H7 (cell line): Measurements from ENCODE around the gene MIS12. TPM values are rescaled to one million over a fixed set of nuclear protein-coding genes. Genes with fewer than 3 reads are reported as not detected.

Source experiments
- DNase-seq: peaks from one replicate; pipeline ENCODE4 v3.0.0; 2012
- H3K27me3 ChIP-seq: 2 replicates; pipeline ENCODE4 v1.6.0; 2011; ENCODE audit warnings: mild to moderate bottlenecking, low read length; ENCODE audit not compliant: control insufficient read depth, insufficient read depth
- H3K36me3 ChIP-seq: replicated peaks from 2 replicates; pipeline ENCODE4 v1.5.1; 2011; ENCODE audit warnings: low read length; ENCODE audit not compliant: control insufficient read depth, insufficient read depth
- H3K4me3 ChIP-seq: 2 replicates; pipeline ENCODE4 v1.5.1; 2011; ENCODE audit warnings: low read depth, mild to moderate bottlenecking, control low read depth, low read length, moderate library complexity; ENCODE audit not compliant: insufficient read depth
- total RNA-seq: library from RNA; depleted of rRNA; stranded (reverse); fragments of >200 nt; shearing (Covaris generic); gene quantifications from 2 replicates; pipeline ENCODE4 v1.2.3, GENCODE V29; 2014; rRNA removed

MIS12 gene
- total RNA-seq = 21.5 and 29.9 TPM in 2 replicates

DNA sequence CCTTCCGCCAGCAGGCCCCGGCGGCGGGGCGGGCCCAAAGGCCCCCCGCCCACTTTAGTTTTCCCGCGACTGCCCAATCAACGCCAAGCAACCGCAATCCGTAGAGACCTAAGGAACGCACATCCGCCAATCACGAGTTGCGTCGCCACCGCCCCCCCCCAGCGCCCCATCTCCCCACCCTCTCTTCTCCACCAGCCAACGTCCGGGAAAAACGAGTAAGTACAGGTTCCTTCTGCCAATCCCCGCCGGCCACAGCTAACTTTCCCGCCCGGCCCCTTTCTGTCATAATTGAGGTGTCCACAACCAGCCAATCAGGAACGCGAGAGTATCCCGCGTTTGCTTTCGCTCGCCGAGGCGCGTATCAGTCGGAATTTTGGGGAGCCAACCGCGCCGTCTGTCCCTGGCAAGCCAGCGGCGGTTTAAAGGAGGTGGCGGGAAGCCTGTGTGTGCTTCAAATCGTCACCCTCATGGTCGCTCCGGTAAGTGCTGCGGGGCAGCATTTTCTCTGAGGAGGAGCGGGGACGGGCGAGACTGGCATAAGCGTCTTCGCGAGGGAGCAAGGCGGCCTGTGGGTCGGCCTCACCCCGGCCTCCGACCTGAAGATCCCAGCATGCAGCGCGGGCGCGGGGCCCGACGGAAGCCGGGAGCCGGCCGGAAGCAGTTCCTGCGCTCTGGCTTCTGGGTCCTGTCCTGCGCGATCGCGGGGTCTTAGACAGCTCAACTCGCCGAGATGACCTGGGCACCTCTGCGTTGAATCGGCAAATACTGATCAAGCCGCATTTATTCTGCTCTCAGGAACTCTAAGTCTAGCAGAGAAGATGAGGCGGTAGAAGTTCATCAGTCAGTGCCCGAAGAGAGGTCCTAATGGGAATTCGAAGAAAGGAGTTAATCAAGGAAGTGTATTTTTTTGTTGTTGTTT lies at the start of gene MIS12:
MIS12 (plus strand) TSS at position 361 of the 919 bp plus-strand sequence. CDS start 2,297 bp downstream, outside the sequence.
- Histone ChIP-seq H3K27me3 (no peaks in the 10 kb centered on the region), H3K36me3 (peaks cover 18% of the 10 kb centered on the region), H3K4me3 (peak within 1 kb of the TSS; percentile 89)
- peak; percentile 98 for DNase-seq

GRCh38 chr17:5437721-5438317 lies 48.5 kb upstream of the MIS12 start:
- Histone ChIP-seq H3K27me3 (no peaks in the 10 kb centered on the region), H3K4me3 (peak overlapping the region; percentile 92), H3K36me3 (peaks cover 28% of the 10 kb centered on the region)
- no peak for DNase-seq

- Histone ChIP-seq H3K4me3 (peak within 1 kb of the TSS; percentile 92), H3K36me3 (peaks cover 26% of the 10 kb centered on the region), H3K27me3 (no peaks in the 10 kb centered on the region)
- peak; percentile 95 for DNase-seq
Measured at GRCh38 chr17:5438716-5439445, 47.5 kb upstream of the MIS12 start, which contains the start of gene C1QBP. Gene C1QBP, minus strand, starts transcription at chr17:5439155. Its CDS starts 82 bp downstream, at chr17:5439073.

- no peak for DNase-seq
- peaks cover 28% of the 10 kb centered on the region for H3K36me3 ChIP-seq
Measured at GRCh38 chr17:5439446-5439764, 47.0 kb upstream of the MIS12 start.

DNA sequence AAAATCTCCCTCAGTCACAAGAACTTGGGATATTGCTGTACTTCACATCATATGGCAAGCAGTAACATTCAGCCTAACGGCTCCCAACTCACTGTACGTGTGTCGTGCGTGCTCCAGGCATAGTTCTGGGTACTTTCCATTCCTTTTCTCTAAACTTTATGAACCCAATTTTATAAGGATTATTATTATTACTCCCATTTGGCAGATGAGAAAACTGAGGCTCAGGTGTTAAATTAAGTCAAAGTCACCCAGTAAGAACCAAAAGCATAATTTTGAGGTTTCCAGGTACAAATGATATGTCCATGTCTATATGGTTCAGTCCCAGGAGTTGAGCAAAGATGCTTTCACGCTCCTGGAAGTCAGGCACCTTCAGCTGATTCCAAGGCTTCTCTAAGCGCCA lies 42.6 kb upstream of the MIS12 start:
- H3K4me3 ChIP-seq = no peak overlapping the region
- no peaks in the 10 kb centered on the region for H3K27me3 ChIP-seq
- no peak for DNase-seq
- H3K36me3 ChIP-seq = peaks cover 30% of the 10 kb centered on the region

More at GRCh38 chr17:5439446-5439764, 47.0 kb upstream of the MIS12 start:
- Histone ChIP-seq H3K4me3 (peak overlapping the region; percentile 92; the same call in 1 of the 2 replicates), H3K27me3 (no peaks in the 10 kb centered on the region)

GRCh38 chr17:5444209-5444608 lies 42.2 kb upstream of the MIS12 start:
- H3K27me3 ChIP-seq = no peaks in the 10 kb centered on the region
- H3K36me3 ChIP-seq = peaks cover 32% of the 10 kb centered on the region
- no peak for DNase-seq
- no peak overlapping the region for H3K4me3 ChIP-seq

GRCh38 chr17:5446786-5447185 lies 39.6 kb upstream of the MIS12 start:
- Histone ChIP-seq H3K27me3 (no peaks in the 10 kb centered on the region), H3K36me3 (peaks cover 42% of the 10 kb centered on the region), H3K4me3 (no peak overlapping the region)
- no peak for DNase-seq

DNA sequence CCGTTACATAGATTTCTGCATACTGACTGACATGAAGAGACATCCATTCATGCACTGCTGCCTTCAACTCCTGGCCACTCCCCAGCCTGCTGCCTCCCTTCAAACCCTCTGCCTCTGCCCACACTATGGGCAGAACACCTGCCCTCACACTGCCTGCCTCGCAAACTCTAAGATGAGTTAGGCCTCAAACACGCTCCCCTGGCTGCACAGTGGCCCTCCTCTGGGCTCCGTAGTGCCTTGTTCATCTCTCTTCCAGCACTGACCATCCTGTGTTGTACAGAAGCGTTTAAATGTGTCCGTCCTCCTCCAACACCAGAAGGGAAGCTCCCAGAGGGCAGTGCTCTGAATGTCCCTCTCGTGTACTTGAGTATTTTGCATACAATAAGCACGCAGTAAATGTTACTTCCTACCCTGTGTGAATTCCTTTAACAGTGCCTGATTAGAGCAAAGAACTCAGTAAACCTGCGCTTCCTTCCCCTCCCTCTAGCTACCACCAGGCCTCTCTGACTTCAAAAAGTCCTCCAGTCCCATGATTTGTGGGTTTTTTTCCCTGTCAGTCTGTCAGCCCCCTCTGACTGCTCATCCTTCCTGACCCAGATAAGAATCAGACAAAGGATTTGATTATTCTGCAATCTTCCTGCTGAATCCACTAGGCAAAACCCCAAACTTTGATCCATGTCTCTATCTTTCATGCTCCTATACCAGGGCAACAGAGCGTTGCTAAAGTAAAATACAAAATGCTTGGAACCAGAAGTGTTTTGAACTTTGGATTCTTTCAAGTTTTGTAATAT lies 21.5 kb upstream of the MIS12 start:
- DNase-seq = no peak
- Histone ChIP-seq H3K4me3 (no peak overlapping the region), H3K27me3 (no peaks in the 10 kb centered on the region)

GRCh38 chr17:5466295-5466694 lies 20.1 kb upstream of the MIS12 start:
- no peak for DNase-seq
- H3K36me3 ChIP-seq = peaks cover 5% of the 10 kb centered on the region
- H3K4me3 ChIP-seq = no peak overlapping the region
- no peaks in the 10 kb centered on the region for H3K27me3 ChIP-seq

More for the DNA sequence above, 21.5 kb upstream of the MIS12 start:
- peaks cover 8% of the 10 kb centered on the region for H3K36me3 ChIP-seq

GRCh38 chr17:5467416-5467815 lies 18.9 kb upstream of the MIS12 start:
- H3K36me3 ChIP-seq = peaks cover 1% of the 10 kb centered on the region
- no peaks in the 10 kb centered on the region for H3K27me3 ChIP-seq
- peak overlapping the region; percentile 98 for H3K4me3 ChIP-seq
- DNase-seq = no peak

- DNase-seq = peak; percentile 49
- H3K27me3 ChIP-seq = no peaks in the 10 kb centered on the region
- H3K36me3 ChIP-seq = no peaks in the 10 kb centered on the region; the same call in 1 of the 2 replicates
Measured at GRCh38 chr17:5468075-5468473, 18.3 kb upstream of the MIS12 start.

DNA sequence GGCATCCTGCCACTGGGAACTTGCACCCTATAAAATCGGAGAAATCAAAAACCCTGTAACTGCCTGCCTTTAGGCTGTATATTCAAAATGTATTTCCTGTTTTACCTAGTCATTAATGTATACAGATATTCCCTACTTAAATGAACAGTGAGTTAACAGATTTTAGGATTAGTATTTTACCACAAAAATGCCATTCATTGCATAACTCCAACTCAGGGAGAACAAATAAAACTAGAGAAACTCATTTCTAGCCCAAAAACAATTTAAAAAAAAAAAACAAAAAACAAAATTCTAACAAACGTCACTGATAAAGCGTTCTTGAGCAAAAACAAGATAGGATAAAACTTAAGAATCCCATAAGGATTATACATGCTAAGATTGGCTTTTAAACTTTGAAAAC lies 13.9 kb upstream of the MIS12 start:
- DNase-seq = no peak
- H3K4me3 ChIP-seq = no peak overlapping the region
- H3K27me3 ChIP-seq = no peaks in the 10 kb centered on the region
- H3K36me3 ChIP-seq = peaks cover 4% of the 10 kb centered on the region

More at GRCh38 chr17:5468075-5468473, 18.3 kb upstream of the MIS12 start:
- peak overlapping the region; percentile 98 for H3K4me3 ChIP-seq

DNA sequence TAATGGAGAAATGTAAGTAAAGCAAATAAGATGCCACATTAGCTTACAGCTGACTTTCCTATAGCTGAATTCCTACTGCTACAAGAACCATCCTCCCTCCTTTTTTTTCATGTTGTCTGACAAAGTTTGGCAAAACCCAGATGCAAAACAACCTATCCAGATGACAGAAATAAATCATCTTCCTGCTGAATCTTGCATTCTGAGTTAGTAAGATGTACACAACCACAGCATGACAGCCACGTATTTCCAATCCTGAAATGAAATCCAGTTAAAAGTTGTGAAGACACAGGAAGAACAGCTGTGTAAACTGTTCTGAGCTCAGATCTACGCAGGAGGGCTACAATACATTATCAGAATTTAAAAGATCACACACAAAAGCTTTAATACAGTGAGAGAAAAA lies 12.5 kb upstream of the MIS12 start:
- Histone ChIP-seq H3K27me3 (no peaks in the 10 kb centered on the region), H3K4me3 (no peak overlapping the region), H3K36me3 (peaks cover 9% of the 10 kb centered on the region)
- no peak for DNase-seq

DNA sequence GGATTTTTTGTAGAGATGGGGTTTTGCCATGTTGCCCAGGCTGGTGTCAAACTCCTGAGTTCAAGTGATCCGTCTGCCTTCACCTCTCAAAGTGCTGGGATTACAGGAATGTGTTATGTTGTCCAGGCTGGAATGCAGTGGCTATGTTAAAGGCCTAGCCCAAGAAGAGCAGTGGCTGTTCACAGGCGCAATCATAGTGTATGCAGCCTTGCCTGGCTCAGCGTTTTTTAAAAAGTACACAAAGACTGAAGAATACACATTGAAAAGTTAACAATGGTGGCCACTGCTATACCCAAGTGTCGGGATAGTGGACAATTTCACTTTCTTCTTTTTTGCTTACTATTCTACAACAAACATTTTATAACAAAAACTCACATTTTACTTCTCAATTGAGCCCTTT lies 7.4 kb upstream of the MIS12 start:
- H3K36me3 ChIP-seq = peaks cover 25% of the 10 kb centered on the region
- no peak overlapping the region for H3K4me3 ChIP-seq
- H3K27me3 ChIP-seq = no peaks in the 10 kb centered on the region
- DNase-seq = no peak
